Ovary (tissue), 3 donors: Measurements from ENCODE around the gene COMMD4.
"Not testable (repeated sequence)": the region's sequence is repeated elsewhere in the genome, so short reads cannot be mapped to it uniquely, and the experiment has no call there.

Source experiments
- CTCF ChIP-seq, 3 donors: fragments of 450-650 bp in 2 of 3; fragments of 200-600 bp in 1 of 3; IDR thresholded peaks; one replicate each; pipeline versions ENCODE4 v1.5.1 to v1.8.0; 2016 to 2022; ENCODE audit warnings: antibody characterized with exemption in 3 of 3, mild to moderate bottlenecking in 1 of 3
- POLR2A ChIP-seq: fragments of 450-650 bp; IDR thresholded peaks from one replicate; pipeline ENCODE4 v1.6.1; 2017; ENCODE audit warnings: antibody characterized with exemption, mild to moderate bottlenecking, moderate library complexity
- donor health status: DM: no; HTN: no; CAD: no.

- not testable (repeated sequence) for TF ChIP-seq CTCF (IDR thresholded peaks at IDR 0.05); POLR2A
Observed at GRCh38 chr15:75343953-75344352, 8.1 kb downstream of the COMMD4 start.
